IMR-90 (cell line): ENCODE results near the gene PTEN. TPM values are rescaled to one million over a fixed set of nuclear protein-coding genes. Genes with fewer than 3 reads are reported as not detected.

ENCODE experiments used
- ATAC-seq: fragments of 200-7000 bp; cut with Tn5 transposase; 2 replicates; pipeline ENCODE4 v1.9.1; 2020; ENCODE audit warnings: low read depth, mild to moderate bottlenecking, moderate library complexity
- BruUV-seq: library from RNA; stranded (reverse); fragments of 400-500 nt; replicated peaks from 2 replicates; lab custom pipeline; 2021; lab: Mats Ljungman, UMichigan
- CTCF ChIA-PET: fragments of 300-600 bp; formaldehyde crosslinking; extraction: SDS; loops from one replicate; lab custom pipeline; 2021; ENCODE audit warnings: antibody characterized with exemption; lab: Yijun Ruan, JAX
- POLR2A ChIA-PET: fragments of 300-600 bp; sonication (Branson Sonifier 250); formaldehyde crosslinking; loops from one replicate; lab custom pipeline; 2022; ENCODE audit warnings: antibody characterized with exemption; ENCODE audit not compliant: unreplicated experiment; lab: Charles Lee
- DNase-seq: peaks from one replicate; pipeline ENCODE4 v3.0.0; 2013
- H2AFZ ChIP-seq: replicated peaks from 2 replicates; pipeline ENCODE3; 2013; ENCODE audit warnings: low read length, mild to moderate bottlenecking; ENCODE audit not compliant: poor library complexity
- H2AK5ac ChIP-seq: 2 replicates; pipeline ENCODE4 v1.6.1; 2013; ENCODE audit warnings: low read depth, low read length, inconsistent platforms
- H2AK9ac ChIP-seq: replicated peaks from 2 replicates; pipeline ENCODE3; 2013; ENCODE audit warnings: mild to moderate bottlenecking, low read depth, low read length, moderate library complexity; ENCODE audit not compliant: poor library complexity
- H2BK120ac ChIP-seq: 2 replicates; pipeline ENCODE4 v1.6.1; 2013; ENCODE audit warnings: low read depth, low read length, inconsistent platforms
- H2BK15ac ChIP-seq: 3 replicates; pipeline ENCODE4 v1.6.1; 2013; ENCODE audit warnings: low read depth, low read length, inconsistent platforms
- H2BK20ac ChIP-seq: 2 replicates; pipeline ENCODE4 v1.6.1; 2013; ENCODE audit warnings: low read depth, mild to moderate bottlenecking, inconsistent platforms, low read length, moderate library complexity
- H2BK5ac ChIP-seq: 2 replicates; pipeline ENCODE4 v1.6.1; 2013; ENCODE audit warnings: mild to moderate bottlenecking, low read depth, low read length, inconsistent platforms; ENCODE audit not compliant: poor library complexity, severe bottlenecking
- H3K14ac ChIP-seq: replicated peaks from 2 replicates; pipeline ENCODE4 v1.6.1; 2013; ENCODE audit warnings: low read depth, low read length, inconsistent platforms
- H3K18ac ChIP-seq: 2 replicates; pipeline ENCODE4 v1.6.1; 2013; ENCODE audit warnings: low read depth, low read length, control low read depth
- H3K23ac ChIP-seq: 2 replicates; pipeline ENCODE4 v1.6.1; 2013; ENCODE audit warnings: low read depth, low read length, inconsistent platforms
- H3K27ac ChIP-seq: 2 replicates; pipeline ENCODE4 v1.5.1; 2013; ENCODE audit warnings: mild to moderate bottlenecking, control low read depth, low read length; ENCODE audit not compliant: insufficient read depth
- H3K27me3 ChIP-seq: 2 replicates; pipeline ENCODE4 v1.6.1; 2013; ENCODE audit warnings: low read length; ENCODE audit not compliant: control insufficient read depth, insufficient read depth
- H3K36me3 ChIP-seq: 2 replicates; pipeline ENCODE4 v1.6.1; 2013; ENCODE audit warnings: low read length, mixed read lengths; ENCODE audit not compliant: control insufficient read depth, insufficient read depth
- H3K4ac ChIP-seq: 2 replicates; pipeline ENCODE4 v1.6.1; 2013; ENCODE audit warnings: low read depth, low read length, inconsistent platforms
- H3K4me1 ChIP-seq: 2 replicates; pipeline ENCODE4 v1.6.1; 2013; ENCODE audit warnings: low read length, mixed read lengths; ENCODE audit not compliant: control insufficient read depth, insufficient read depth
- H3K4me2 ChIP-seq: 2 replicates; pipeline ENCODE4 v1.6.1; 2013; ENCODE audit warnings: low read depth, mild to moderate bottlenecking, control low read depth, low read length, moderate library complexity
- H3K4me3 ChIP-seq: 2 replicates; pipeline ENCODE4 v1.5.1; 2013; ENCODE audit warnings: low read depth, mild to moderate bottlenecking, control low read depth, low read length, moderate library complexity; ENCODE audit not compliant: insufficient read depth
- H3K56ac ChIP-seq: 2 replicates; pipeline ENCODE4 v1.6.1; 2013; ENCODE audit warnings: low read length, inconsistent platforms; ENCODE audit not compliant: insufficient read depth; ENCODE audit errors: extremely low read depth
- H3K79me1 ChIP-seq, 2 experiments: 2 replicates each; pipeline ENCODE4 v1.6.1; 2013; ENCODE audit warnings: low read length in 2 of 2, inconsistent platforms in 1 of 2, low read depth in 1 of 2
- H3K9ac ChIP-seq: 2 replicates; pipeline ENCODE4 v1.6.1; 2013; ENCODE audit warnings: low read depth, low read length, control low read depth
- H3K9me1 ChIP-seq: 2 replicates; pipeline ENCODE4 v1.6.1; 2013; ENCODE audit warnings: low read length, inconsistent platforms; ENCODE audit not compliant: insufficient read depth
- H3K9me3 ChIP-seq: 2 replicates; pipeline ENCODE4 v1.6.1; 2013; ENCODE audit warnings: low read length; ENCODE audit not compliant: control insufficient read depth, insufficient read depth
- H4K20me1 ChIP-seq: 2 replicates; pipeline ENCODE4 v1.6.1; 2013; ENCODE audit warnings: low read length, inconsistent platforms; ENCODE audit not compliant: insufficient read depth
- H4K5ac ChIP-seq: 2 replicates; pipeline ENCODE4 v1.6.1; 2013; ENCODE audit warnings: mild to moderate bottlenecking, low read depth, low read length, control low read depth
- H4K8ac ChIP-seq, 2 experiments: 2 replicates each; pipeline ENCODE4 v1.6.1; 2013; ENCODE audit warnings: low read depth in 2 of 2, low read length in 2 of 2, control low read depth in 1 of 2, inconsistent platforms in 1 of 2
- H4K91ac ChIP-seq: 2 replicates; pipeline ENCODE4 v1.6.1; 2013; ENCODE audit warnings: low read depth, low read length, inconsistent platforms; ENCODE audit not compliant: insufficient read depth
- BHLHE40 ChIP-seq: fragments of 150-350 bp; IDR thresholded peaks from 2 replicates; pipeline ENCODE4 v1.6.1; 2016; ENCODE audit warnings: mild to moderate bottlenecking, low read depth, low read length
- CEBPB ChIP-seq: IDR thresholded peaks from 2 replicates; pipeline ENCODE4 v1.6.1; 2012; ENCODE audit warnings: low read depth, low read length, improper control_type of control experiment
- CHD1 ChIP-seq: IDR thresholded peaks from 2 replicates; pipeline ENCODE4 v1.6.1; 2012; ENCODE audit warnings: low read depth, low read length, improper control_type of control experiment
- CTCF ChIP-seq: conservative IDR thresholded peaks from 2 replicates; pipeline ENCODE4 v1.5.1; 2012; ENCODE audit warnings: mild to moderate bottlenecking, low read depth, low read length, improper control_type of control experiment
- FOS ChIP-seq: fragments of 150-350 bp; IDR thresholded peaks from 2 replicates; pipeline ENCODE4 v1.6.1; 2016; ENCODE audit warnings: low read depth, low read length
- MAFK ChIP-seq: IDR thresholded peaks from 2 replicates; pipeline ENCODE4 v1.6.1; 2012; ENCODE audit warnings: low read depth, low read length, improper control_type of control experiment
- MAZ ChIP-seq: IDR thresholded peaks from 2 replicates; pipeline ENCODE4 v1.6.1; 2012; ENCODE audit warnings: low read depth, mild to moderate bottlenecking, low read length, improper control_type of control experiment, moderate library complexity, borderline replicate concordance
- MXI1 ChIP-seq: IDR thresholded peaks from 2 replicates; pipeline ENCODE4 v1.6.1; 2012; ENCODE audit warnings: low read depth, mild to moderate bottlenecking, low read length, moderate library complexity, borderline replicate concordance
- POLR2A ChIP-seq: IDR thresholded peaks from 2 replicates; pipeline ENCODE4 v1.6.1; 2012; ENCODE audit warnings: mild to moderate bottlenecking, low read depth, low read length
- RAD21 ChIP-seq: IDR thresholded peaks from 2 replicates; pipeline ENCODE4 v1.6.1; 2012; ENCODE audit warnings: low read length, improper control_type of control experiment
- RCOR1 ChIP-seq: IDR thresholded peaks from 2 replicates; pipeline ENCODE4 v1.6.1; 2012; ENCODE audit warnings: mild to moderate bottlenecking, low read length, improper control_type of control experiment; ENCODE audit not compliant: insufficient replicate concordance
- RFX5 ChIP-seq: IDR thresholded peaks from 2 replicates; pipeline ENCODE4 v1.8.0; 2012; ENCODE audit warnings: low read depth, mild to moderate bottlenecking, low read length, moderate library complexity
- SMC3 ChIP-seq: fragments of 150-350 bp; IDR thresholded peaks from 2 replicates; pipeline ENCODE4 v1.6.1; 2016; ENCODE audit warnings: low read depth, mild to moderate bottlenecking, antibody characterized with exemption, low read length, moderate library complexity
- WGBS, 2 experiments: methylation state at CpG; one replicate each; pipeline versions ENCODE4 v1.1.5 to v1.1.7; 2013; ENCODE audit warnings: missing lambda C conversion rate in 2 of 2; ENCODE audit not compliant: insufficient read length in 1 of 2; ENCODE audit errors: extremely low coverage in 2 of 2; 5-methylcytosine and 5-hydroxymethylcytosine counted together
- dilution Hi-C: fragments of 300-500 bp; cut with HindIII; formaldehyde crosslinking; loops from one replicate; pipeline ENCODE4 v1.14.3; 2018; ENCODE audit warnings: low sequenced_read_pairs; ENCODE audit not compliant: unreplicated experiment
- in situ Hi-C: fragments of 300-500 bp; cut with MboI; formaldehyde crosslinking; loops from 3 replicates; pipeline ENCODE4 v1.14.3; 2019; ENCODE audit warnings: low sequenced_read_pairs, inconsistent platforms, mixed read lengths
- intact Hi-C: fragments of 100-400 bp; cut with micrococcal nuclease; formaldehyde crosslinking; loops from 2 replicates; pipeline ENCODE4 v1.10.0; 2022
- polyA plus RNA-seq, 3 experiments: library from polyadenylated mRNA; depleted of rRNA; stranded (reverse); fragments of >200 nt; gene quantifications; 2 replicates each; pipeline ENCODE4 v1.2.3, GENCODE V29; 2012; ENCODE audit warnings: low replicate concordance in 1 of 3
- total RNA-seq: library from RNA; depleted of rRNA; stranded (reverse); fragments of >200 nt; gene quantifications from 2 replicates; pipeline ENCODE4 v1.2.3, GENCODE V29; 2012
- TF ChIP-seq, protein P1 (sequence below): fragments of 150-350 bp; IDR thresholded peaks from 2 replicates; pipeline ENCODE4 v1.6.1; 2017; ENCODE audit warnings: mild to moderate bottlenecking, antibody characterized with exemption, low read length, low read depth

The PTEN gene
- total and polyA plus RNA-seq, 2 of the 4 experiments (the other 2 are of a cell fraction), result 12.0 to 38.9 TPM

DNA sequence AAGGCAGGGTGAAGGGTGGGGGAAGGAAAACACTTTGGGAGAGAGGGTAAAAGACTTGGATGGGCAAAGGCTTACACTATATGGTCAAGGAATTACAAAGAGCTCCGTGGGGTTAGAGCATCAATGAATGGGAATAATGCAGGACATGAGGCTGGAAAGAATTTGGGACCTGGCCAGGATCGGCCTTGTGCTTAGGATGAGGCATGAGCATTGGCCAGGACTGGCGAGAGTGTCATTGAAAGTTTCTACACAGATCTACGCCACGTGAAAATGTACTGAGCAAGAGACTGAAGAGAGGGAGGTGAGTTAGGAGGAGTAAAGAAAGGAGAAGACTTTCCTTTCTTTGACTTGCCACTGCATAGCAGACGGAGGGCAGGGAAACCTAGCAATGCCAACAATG, 142.8 kb downstream of the PTEN start:
- H2BK120ac ChIP-seq, result no peak overlapping the region
- POLR2A ChIA-PET, result no interaction called here
- H2BK15ac ChIP-seq, result no peak overlapping the region
- H3K4ac ChIP-seq, result no peak overlapping the region
- H2AFZ ChIP-seq, result no peak overlapping the region
- no peak overlapping the region for H3K4me3 ChIP-seq
- H3K27me3 ChIP-seq, result no peaks in the 10 kb centered on the region
- dilution Hi-C loops, result no loop called here
- no peaks in the 10 kb centered on the region for H3K9me3 ChIP-seq
- H4K20me1 ChIP-seq, result no peaks in the 10 kb centered on the region
- intact Hi-C loops, result no loop called here
- 0 out of 2 replicates have a peak overlapping the region, but pooled peaks have one; percentile 24 for H2AK5ac ChIP-seq
- H4K8ac ChIP-seq, result no peak overlapping the region
- no peak overlapping the region for H3K14ac ChIP-seq
- H3K23ac ChIP-seq, result no peak overlapping the region
- H3K9ac ChIP-seq, result no peak overlapping the region
- DNase-seq, result no peak
- no peak overlapping the region for H3K18ac ChIP-seq
- H3K27ac ChIP-seq, result no peak overlapping the region
- 92% methylated on average over 5 of the region's 6 CpGs; no CpG with 5 or more reads in 1 of the 2 experiments for WGBS, 2 experiments
- TF ChIP-seq MAZ (no peak), RCOR1 (no peak), MXI1 (no peak), FOS (no peak), CHD1 (no peak), SMC3 (no peak), RAD21 (no peak), CEBPB (no peak), CTCF (no peak), MAFK (no peak), RFX5 (no peak), POLR2A (no peak), BHLHE40 (no peak)
- TF ChIP-seq, protein P1, sequence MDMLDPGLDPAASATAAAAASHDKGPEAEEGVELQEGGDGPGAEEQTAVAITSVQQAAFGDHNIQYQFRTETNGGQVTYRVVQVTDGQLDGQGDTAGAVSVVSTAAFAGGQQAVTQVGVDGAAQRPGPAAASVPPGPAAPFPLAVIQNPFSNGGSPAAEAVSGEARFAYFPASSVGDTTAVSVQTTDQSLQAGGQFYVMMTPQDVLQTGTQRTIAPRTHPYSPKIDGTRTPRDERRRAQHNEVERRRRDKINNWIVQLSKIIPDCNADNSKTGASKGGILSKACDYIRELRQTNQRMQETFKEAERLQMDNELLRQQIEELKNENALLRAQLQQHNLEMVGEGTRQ, result no peak
- no peaks in the 10 kb centered on the region for H3K36me3 ChIP-seq
- no peaks in the 10 kb centered on the region for H3K79me1 ChIP-seq
- peaks cover 9% of the 10 kb centered on the region for H3K4me1 ChIP-seq
- no peak overlapping the region for H4K5ac ChIP-seq
- 0 out of 2 replicates have a peak, but pooled peaks cover 6% of the 10 kb centered on the region for H3K9me1 ChIP-seq
- H3K4me2 ChIP-seq, result no peak overlapping the region
- H4K91ac ChIP-seq, result no peak overlapping the region
- no peak overlapping the region for H2AK9ac ChIP-seq
- no peak overlapping the region for H3K56ac ChIP-seq
- H2BK20ac ChIP-seq, result no peak overlapping the region
- BruUV-seq, result no TSS peak
- ATAC-seq, result no peak
- CTCF ChIA-PET, result no interaction called here
- H2BK5ac ChIP-seq, result no peak overlapping the region
- in situ Hi-C loops, result no loop called here
